ENCODE data around the gene MYO9A.
"Not testable (repeated sequence)": the region's sequence is repeated elsewhere in the genome, so short reads cannot be mapped to it uniquely, and the experiment has no call there.

Gene MYO9A

DNA sequence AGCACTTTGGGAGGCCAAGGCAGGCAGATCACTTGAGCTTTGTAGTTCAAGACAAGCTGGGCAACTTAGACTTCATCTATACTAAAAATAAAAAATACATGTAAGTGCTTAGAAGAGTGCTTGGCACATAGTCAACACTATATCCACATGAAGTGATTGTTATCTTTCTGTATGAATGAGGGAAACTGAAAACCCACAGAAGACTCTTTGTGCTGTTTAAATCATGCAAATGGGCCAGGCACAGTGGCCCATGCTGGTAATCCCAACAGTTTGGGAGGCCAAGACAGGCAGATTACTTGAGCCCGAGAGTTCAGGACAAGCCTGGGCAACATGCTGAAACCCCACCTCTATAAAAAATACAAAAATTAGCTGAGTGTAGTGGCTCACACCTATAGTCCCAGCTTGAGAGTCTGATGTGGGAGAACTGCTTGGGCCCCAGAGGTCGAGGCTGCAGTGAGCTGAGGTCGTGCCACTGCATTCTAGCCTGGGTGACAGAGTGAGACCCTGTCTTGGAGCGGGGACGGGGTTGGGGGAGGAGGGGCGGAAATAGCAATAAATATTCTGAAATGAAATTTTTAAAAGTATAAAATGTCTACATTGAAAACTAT lies 177.9 kb downstream of the MYO9A start:
- no peak for DNase-seq

DNA sequence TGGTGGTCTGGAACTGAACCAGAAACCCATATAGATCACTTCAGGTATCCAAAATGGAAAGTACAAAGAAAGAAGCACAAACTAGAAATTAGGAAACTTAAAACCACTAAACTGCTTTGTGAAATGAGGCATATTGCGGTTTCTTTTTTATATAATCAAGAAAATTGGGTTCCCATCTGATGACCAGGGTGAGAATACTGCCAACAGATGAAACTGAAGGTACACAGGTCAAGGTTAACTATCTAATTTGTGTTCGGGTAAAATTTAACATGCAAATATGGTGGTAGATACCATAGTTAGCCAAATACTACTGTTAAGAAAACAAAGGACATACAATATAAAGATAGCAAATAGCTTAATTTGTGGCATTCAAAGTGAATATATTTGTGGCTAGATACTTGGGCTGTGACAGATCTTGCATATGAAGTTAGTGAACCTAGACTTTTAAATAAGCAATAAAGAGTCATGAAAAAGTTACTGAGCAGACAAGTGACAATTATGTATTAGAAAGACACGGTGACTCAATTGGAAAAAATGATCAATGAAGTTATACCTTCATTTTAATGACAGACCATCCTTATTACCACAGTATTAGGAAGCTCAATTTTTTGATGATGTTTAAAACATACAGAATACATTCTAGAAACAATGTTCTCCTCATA lies 180.2 kb downstream of the MYO9A start:
- DNase-seq, result no peak

DNA sequence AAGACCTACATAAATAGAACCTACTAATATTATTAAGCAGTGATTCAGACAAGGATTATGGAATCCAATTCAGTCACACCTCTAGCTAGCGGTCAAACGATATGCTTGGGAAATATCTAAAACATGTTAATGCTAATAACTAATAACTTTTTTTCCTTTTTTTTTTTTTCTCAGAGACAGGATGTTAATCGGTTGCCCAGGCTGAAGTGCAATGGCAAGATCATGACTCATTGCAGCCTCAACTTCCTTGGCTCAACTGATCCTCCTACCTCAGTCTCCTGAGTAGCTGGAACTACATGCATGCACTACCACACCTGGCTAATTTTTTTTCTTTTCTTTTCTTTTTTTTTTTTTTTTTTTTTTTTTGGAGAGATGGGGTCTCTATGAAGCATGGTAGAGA lies 183.5 kb downstream of the MYO9A start:
- DNase-seq, result no peak

DNA sequence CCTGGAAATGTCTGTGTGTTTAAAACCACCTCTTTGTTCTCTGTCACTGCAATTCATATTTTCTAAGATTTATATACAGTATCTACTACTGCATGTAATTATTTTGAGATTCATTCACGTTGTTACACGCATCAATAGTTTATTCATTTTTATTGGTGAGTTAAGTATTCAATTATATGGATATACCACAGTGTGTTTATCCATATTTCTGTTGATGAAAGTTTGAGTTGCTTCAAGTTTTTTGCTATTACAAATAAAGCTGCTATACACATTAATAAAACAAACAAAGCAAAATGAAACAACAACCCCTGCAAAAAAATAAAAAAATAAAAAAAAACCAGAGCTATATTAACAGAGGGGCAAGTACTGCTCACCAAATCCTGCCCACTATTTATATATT lies 185.3 kb downstream of the MYO9A start:
- DNase-seq, result no peak

DNA sequence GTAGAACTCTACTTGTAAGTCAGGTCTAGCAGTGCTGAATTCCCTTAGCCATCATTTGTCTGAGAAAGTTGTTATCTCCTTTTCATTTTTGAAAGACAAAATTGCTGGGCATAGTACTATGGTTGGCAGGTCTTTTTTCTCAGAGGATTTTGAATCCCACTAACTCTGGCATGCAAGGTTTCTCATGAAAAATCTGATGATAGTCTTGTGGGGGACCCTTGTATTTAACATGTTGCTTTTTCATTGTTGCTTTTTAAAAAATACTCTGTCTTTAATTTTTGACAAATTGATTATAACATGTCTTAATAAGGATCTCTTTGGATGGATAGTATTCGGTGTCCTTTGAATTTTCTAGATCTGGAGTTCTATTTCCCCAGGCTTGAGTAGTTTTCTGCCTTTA lies 186.7 kb downstream of the MYO9A start:
- no peak for DNase-seq

DNA sequence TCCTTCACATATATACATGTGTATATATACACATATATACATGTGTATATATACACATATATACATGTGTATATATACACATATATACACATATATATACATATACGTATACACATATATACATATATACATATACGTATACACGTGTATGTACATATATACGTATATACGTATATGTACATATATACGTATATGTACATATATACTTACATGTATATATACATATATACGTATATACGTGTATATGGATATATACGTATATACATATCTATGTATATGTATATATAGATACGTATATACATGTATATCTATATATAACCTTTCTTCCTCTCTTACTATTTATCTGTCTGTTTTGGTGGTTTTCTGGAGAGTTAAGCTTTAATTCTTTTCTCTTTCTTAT lies 192.8 kb downstream of the MYO9A start:
- DNase-seq, result no peak

DNA sequence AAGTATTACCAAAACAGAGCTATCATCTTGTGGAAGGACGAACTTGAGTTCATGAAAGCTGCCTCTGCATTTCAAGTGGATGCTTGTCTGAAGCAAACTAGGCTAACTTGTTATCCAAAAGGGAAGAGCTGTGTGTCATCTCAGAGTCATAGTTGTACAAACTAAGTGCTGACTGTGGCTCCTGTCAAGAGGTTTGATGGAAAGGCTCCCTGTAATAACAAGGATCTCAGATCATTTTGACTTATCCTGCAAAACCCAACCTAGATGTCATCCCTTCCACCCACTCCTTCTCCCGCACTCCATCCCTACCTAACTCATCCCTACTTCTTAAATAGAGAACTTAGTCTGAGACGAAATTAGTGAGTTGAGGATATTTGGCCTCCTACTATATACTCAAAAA lies 196.8 kb downstream of the MYO9A start:
- no peak for DNase-seq

DNA sequence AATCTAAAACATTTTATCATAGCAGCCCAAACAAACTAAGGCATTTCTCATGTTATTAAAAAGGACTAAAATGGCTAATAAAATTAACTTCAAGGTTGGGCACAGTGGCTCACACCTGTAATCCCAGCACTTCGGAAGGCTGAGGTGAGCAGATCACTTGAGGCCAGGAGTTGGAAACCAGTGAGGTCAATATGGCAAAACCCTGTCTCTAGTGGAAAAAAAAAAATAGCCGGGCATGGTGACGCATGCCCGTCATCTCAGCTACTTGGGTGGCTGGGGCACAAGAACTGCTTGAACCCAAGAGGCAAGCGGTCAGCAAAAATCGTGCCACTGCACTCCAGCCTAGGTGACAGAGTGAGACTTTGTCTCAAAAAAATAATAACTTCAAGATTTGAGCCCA lies 197.4 kb downstream of the MYO9A start:
- no peak for DNase-seq

DNA sequence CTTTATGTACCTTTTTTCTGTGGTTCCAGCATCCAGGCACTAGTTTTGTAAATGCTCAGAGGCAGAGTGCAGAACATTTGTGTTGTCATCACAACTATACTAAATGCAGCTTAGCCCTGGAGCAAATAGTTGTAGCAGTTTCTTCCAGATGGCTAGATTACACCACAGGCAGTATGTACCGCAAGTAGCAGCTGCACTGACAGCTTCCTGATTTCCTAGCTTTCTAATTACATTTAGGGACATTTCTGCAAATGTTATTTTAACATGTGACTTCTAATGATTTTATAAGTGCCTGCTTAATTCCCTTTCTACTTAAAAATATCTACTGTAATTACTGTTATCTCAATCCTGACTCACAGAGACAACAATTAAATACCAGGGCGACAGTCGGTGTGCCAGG lies 201.1 kb downstream of the MYO9A start:
- no peak for DNase-seq

DNA sequence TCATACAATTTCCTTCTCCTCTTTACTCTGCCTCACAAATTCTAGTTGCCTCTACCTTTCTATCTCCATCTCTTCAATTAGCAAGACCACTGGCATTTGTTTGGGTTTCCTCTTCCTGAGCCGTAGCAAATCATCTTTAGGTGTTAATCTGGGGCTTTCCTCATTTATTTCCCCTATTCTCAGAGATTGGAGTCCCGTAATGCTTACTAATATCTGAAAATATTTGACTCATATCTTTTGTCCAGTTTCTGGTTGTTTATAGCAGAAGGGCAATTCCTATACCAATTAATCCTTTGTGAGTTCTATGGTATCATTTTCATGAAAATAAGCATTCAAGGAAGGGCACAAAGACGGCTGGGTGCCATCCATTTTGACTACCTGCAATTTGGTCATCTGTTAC lies 203.9 kb downstream of the MYO9A start:
- DNase-seq, result no peak

DNA sequence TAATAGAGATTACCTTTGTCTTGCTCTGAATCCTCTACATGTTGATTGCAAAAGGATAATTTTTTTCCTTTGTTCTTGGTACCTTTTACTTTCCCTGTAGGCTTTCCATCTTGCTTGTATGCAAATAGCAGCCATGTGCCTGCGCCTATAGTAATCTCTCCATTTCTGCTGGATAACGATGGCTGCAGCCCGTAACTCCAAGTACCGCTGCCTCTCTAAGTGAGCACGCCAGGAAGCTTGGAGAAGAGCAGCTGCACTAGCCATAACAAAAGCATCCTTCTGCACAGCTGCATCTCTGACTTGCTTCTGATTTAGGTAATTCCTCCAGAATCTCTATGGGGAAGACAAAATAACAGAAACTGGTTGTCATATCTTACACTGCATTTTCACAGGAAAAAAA lies 218.3 kb downstream of the MYO9A start:
- DNase-seq, result no peak

DNA sequence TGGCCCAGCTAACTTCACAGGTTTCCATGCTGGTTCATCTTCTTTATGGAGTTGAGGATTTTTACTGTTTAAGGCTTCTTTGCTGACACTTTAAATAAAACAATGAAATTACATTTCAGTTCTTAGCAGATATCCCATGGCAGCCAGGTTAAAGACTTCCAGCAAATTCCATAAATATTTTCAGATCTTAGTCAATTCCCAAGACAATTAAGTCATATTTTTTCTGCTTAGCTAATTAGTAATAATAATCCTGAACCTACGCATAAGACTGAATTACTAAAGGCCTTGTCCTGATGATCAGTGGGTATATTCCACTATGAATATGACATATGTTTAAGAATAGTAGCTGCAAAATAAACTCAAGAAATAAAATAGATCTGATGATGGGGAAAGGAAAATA lies 224.3 kb downstream of the MYO9A start:
- DNase-seq, result no peak

DNA sequence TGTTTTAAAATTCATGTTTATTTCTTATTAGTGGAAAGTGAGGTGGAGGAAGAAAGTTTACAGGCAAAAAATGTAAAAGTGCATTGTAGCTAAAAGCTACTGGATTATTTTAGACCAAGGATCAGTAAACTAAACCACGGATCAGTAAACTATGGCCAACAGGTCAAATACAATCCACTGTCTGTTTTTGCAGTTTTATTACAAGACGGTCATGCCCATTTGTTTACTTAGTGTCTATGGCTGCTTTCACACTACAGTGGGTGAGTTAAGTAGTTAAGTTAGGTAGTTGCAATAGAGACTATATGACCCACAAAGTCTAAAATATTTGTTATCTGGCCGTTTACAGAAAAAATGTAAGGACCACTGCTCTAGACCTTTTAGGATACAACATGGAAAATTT lies 225.6 kb downstream of the MYO9A start:
- DNase-seq, result no peak

DNA sequence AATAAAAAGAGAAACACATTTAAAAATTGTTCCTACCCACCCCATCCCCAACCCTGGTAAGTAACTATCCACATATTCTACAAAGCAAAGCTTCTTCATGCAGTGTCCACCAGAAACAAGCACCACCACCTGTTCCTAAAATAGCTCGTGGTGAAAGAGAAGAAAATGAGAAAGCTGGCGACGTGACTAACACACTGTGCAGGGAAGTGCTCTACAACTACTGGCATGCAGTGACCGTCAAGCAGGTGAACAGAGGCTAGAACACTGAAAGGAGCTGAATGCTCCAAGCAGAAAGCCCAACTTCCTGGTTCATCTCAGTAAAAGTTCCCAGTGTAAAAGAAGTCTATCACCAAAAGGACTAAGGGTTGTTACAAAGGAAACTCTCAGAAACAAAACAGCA lies 226.9 kb downstream of the MYO9A start:
- DNase-seq, result no peak

DNA sequence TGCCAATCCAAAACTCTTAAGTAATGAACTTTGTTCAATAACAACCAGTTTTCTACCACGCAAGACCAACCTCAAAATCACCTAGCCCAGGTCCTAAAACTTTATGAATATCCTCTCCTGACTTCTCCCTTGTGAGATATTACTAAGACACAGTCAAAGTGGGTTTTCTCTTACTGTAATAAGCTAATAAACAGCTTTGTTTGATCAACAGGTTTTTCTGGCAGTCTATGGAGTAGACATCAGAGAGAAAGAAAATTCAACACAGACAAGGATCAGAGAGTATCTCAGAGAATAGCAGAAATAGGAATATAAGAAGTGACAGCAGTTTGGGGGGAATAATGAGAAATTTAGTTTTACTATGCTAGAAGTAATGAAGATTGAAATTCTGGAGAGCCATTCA lies 228.0 kb downstream of the MYO9A start:
- no peak for DNase-seq

DNA sequence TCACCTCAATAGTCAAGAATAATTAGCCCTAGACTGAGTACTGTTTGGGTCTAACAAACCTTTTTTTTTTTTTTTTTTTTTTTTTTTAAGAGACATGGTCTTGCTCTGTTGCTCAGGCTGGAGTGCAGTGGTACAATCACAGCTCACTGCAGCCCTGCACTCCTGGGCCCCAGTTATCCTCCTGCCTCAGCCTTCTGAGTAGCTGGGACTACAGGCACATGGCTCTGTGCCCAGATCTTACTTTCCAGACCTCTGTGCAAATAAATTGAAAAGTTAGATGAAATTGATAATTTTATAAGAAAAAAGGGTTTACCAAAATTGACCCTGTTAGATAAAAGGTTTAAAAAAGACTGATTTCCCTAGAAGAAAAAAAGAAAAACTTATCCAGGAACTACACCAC lies 228.6 kb downstream of the MYO9A start:
- DNase-seq, result no peak

DNA sequence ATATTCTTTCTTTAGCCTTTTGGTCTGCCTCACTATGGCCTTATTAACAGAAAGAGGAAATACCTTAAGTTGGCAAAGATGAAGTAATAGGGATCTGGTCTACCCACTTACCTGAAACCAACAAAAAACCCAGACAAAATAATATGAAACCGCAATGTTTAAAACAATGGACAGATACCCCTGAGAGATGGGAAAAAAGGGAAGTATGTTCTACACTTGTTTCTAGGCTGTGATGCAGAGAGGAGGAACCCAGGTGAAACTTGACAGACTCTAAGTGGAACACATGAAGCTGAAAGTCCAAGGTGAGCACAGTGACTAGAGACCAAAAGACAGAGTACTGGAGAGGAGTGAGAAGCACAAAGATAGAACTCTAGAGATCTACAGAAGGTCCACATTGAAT lies 229.2 kb downstream of the MYO9A start:
- no peak for DNase-seq

DNA sequence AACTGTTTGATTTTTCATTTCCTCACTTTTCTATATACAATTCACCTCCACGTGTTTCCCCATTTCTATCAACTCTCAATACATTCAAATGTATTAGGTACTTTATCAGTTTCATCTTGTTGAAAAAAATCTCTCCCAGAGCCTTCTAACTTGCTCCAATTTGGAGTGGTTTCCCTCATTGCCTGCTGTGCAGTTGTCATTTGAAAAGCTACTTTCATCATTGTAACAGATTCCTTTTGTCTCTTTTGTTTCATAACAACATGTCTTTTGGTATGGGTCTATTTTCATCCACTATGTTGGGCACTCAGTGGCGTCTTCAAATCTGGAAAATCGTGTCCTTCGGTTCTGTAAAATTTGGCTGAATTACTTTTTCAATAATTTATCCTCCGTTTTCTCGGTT lies 232.6 kb downstream of the MYO9A start:
- no peak for DNase-seq

DNA sequence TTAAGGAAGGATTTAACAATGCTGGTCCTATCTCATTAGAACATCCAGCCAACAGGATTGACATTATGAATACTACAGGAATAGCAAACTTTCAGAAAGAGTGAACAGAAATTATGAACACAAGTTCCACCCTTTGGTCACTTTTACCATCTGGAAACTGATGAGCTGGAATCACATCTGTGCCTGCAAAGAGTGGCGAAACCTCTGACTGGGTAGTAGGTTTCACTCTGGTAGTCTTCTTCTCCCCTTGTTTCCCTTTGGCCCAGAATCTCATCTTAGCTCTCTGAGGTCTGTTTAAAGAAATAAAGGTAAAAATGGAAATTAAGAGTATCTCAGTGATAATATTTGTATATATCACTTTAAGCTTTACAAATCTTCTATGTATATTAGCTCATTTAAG lies 234.5 kb downstream of the MYO9A start:
- no peak for DNase-seq

DNA sequence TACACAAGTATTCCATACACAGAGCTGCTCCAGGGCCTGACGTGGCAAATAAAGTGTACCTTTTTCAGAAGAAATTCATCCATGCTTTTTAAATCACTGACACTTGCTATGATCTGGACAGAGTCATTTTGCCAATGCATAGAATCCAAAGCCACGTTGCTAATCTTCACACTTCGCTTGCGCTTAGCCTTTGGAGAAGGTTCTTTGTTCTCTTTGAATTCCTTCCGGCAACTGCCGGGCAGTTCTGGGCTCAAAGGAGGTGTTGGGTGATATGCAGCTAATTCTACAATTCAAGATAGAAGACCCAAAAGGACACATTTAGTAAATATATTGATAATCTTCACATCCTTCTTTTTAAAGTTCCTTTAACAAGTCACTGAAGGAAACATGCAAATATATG lies 237.7 kb downstream of the MYO9A start:
- DNase-seq, result no peak

DNA sequence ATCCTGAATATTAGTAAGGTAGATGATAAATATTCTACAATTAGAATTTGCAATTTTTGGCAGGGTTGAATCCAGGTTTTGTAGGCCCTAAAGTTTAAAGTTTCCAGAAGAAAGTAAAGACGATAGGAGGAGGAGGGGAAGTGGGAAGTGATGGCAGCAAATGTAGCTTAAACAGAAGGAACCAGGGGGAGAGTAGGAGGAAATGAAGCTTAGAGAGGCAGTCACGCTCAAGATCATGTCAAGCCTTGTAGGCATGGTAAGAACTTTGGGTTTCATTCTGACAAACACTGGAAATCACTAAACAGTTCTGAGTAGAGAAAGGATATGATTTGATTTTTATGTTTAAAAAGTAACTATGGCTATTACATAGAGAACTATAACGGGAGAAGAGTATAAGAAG lies 243.7 kb downstream of the MYO9A start:
- DNase-seq, result no peak

DNA sequence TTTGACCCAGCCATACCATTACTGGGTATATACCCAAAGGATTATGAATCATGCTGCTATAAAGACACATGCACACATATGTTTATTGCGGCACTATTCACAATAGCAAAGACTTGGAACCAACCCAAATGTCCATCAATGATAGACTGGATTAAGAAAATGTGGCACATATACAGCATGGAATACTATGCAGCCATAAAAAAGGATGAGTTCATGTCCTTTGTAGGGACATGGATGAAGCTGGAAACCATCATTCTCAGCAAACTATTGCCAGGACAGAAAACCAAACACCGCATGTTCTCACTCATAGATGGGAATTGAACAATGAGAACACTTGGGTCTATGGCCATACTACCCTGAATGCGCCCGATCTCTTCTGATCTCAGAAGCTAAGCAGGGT lies 259.7 kb downstream of the MYO9A start:
- DNase-seq, result not testable (repeated sequence)

DNA sequence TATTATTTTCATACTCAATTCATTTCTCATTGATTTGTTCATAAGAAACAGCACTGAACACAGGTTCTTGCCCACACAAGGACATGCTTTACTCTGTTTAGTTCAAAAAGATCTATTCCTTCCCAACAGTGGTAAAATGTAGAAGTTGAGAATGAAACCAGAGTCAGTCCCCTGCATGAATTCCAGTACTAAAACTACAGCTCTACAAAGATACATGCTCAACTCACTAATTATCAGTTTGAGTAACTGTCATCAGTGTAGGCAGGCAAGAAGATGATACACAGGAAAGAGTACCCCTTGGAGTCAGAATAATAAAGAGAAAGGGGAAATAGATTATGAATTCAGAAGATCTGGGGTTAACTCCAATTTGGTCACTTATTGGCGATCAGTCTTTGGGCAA lies 264.4 kb downstream of the MYO9A start:
- no peak for DNase-seq

DNA sequence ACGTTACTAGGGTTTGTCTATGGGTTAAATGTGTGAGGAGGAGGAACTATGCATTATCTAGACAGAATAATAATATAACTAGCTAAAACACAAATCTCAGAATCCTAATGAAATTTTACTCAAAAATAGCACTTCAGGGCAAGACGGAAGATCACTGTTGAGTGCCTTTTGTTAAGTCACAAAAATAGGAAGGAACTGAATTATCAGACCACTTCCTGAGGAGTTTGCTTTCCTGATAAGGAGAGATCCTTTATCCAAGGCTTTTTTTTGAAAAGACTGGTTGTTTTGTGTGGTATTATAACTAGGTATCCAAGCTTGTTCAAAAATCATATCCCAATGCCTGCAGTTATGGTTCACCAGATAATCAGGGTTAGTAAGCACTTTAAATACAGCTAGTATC lies 273.0 kb downstream of the MYO9A start:
- DNase-seq, result no peak

DNA sequence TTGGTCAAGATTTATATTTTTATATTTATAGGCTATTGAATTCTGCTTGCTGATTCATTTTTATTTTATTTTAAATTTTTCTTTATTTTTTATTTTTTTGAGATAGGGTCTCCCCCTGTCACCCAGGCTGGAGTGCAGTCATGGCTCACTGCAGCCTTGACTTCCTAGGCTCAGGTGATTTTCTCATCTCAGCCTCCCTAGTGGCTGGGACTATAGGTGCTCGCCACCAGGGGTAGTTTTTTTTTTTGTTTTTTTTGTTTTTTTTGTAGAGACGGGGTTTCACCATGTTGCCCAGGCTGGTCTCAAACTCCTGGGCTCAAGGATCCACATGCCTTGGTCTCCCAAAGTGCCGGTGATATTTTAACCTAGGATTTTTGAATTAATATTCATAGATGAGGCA lies 276.4 kb downstream of the MYO9A start:
- no peak for DNase-seq
